C4-2B (cell line): ENCODE measurements around the gene MDFI.

ENCODE experiments used
- H3K27ac ChIP-seq: fragments of 450-650 bp; 2 replicates; pipeline ENCODE4 v1.5.1; 2017
- ZFX ChIP-seq: fragments of 450-650 bp; IDR thresholded peaks from 2 replicates; pipeline ENCODE4 v1.6.1; 2017
- TF ChIP-seq, protein P1 (sequence below): fragments of 450-650 bp; conservative IDR thresholded peaks from 2 replicates; pipeline ENCODE4 v1.5.1; 2017; ENCODE audit warnings: mild to moderate bottlenecking

MDFI gene

DNA sequence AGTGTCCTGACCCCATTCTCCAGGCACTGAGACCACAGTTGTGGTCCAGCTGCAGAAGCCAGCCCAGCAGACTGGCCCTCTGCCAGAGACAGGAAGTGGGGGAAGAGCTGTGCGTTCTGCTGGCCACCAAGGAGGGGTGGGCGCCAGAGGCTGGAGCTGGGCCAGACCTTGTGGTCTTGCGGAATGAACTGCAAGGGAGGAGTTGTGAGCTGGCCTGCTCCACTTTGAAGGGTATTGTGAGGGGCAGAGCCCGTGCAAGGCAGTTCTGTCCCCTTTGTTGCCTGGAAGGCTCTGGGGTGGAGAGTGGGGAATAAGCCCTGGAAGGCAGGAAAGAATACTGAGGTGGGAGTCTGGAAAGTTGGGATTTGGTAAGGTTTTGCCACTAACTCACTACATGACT, 3.6 kb upstream of the MDFI start:
- no peak for TF ChIP-seq ZFX
- TF ChIP-seq, protein P1, sequence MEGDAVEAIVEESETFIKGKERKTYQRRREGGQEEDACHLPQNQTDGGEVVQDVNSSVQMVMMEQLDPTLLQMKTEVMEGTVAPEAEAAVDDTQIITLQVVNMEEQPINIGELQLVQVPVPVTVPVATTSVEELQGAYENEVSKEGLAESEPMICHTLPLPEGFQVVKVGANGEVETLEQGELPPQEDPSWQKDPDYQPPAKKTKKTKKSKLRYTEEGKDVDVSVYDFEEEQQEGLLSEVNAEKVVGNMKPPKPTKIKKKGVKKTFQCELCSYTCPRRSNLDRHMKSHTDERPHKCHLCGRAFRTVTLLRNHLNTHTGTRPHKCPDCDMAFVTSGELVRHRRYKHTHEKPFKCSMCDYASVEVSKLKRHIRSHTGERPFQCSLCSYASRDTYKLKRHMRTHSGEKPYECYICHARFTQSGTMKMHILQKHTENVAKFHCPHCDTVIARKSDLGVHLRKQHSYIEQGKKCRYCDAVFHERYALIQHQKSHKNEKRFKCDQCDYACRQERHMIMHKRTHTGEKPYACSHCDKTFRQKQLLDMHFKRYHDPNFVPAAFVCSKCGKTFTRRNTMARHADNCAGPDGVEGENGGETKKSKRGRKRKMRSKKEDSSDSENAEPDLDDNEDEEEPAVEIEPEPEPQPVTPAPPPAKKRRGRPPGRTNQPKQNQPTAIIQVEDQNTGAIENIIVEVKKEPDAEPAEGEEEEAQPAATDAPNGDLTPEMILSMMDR: no peak
- H3K27ac ChIP-seq: no peak overlapping the region

DNA sequence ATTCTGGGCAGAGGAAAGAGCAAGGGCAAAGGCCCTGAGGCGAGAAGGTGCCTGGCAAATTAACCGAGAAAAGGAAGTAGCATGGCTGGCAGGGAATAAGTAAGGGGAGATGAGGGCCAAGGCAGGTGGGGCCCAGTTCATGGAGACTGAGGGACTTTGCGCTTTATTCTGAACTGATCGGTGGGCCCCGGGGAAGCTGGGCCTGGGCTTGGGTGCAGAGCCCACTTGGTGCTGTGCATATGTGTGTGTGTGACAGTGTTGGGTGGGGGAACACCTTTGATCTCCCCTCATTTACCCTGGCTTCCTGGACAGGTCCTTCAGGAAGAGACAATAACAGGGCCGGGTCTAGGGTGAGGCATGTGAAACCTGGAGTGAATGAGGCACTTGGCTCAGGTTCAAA, 2.9 kb upstream of the MDFI start:
- no peak for TF ChIP-seq ZFX
- TF ChIP-seq, protein P1: no peak
- no peak overlapping the region for H3K27ac ChIP-seq

DNA sequence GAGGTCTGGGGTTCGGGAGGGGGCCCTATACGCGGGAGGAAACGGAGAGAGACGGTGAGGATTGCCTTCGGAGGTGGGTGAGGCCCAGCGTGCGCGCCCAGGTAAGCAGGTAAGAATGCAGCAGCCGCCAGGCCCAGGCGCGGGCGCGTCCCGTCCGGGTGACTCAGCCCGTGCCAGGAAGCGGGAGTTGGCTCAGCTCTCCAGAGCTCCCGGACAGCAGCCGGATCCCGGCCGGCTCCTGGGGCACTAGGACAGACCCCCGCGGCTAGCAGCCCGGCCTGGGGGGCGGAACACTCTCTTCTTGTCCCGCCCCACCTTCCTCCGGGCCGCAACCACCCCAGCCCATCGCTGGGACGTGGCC, 1.5 kb upstream of the MDFI start:
- TF ChIP-seq ZFX: no peak
- TF ChIP-seq, protein P1: no peak

DNA sequence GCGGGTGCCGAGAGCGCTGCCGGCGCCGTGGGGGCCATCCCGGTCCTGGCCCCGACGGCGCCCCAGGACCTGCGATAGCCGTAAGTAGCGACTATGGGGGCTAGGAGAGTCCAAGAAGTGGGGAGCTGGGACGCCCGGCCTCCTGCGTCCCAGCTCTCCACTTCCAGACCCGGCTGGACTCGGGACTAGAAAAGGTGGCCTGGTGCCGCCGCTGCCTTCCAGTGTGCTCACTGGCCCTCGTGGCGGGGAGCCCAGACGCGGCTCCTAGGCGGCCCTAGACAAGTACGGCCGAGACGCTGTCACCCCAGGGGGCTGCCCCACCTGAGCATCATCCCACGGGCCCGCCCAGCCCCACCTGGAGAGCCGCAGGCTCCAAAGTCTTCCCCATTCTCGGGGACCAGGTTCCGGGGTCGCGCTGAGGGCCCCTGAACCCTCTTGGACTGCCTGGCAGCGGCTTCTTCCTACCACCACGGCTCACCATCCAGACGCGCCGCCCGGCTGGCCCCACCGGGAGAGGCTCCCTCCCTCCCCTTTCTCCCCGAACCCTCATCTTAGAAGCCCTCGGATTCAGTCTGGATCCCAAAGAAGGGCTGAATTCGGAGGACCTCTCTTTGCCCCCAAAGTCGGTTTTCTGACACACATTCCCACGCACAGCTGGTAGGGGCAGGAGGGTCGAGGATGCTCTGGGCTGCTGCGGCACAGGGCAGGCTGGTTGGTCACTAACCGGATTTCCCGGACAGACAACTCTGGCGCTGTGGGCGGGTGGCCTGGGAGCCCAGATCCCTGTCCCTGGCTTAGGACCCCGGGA, 870 bp upstream of the MDFI start:
- H3K27ac ChIP-seq: no peak overlapping the region
- TF ChIP-seq, protein P1: no peak
- TF ChIP-seq ZFX: no peak

More for the DNA sequence above, 1.5 kb upstream of the MDFI start:
- no peak overlapping the region for H3K27ac ChIP-seq

DNA sequence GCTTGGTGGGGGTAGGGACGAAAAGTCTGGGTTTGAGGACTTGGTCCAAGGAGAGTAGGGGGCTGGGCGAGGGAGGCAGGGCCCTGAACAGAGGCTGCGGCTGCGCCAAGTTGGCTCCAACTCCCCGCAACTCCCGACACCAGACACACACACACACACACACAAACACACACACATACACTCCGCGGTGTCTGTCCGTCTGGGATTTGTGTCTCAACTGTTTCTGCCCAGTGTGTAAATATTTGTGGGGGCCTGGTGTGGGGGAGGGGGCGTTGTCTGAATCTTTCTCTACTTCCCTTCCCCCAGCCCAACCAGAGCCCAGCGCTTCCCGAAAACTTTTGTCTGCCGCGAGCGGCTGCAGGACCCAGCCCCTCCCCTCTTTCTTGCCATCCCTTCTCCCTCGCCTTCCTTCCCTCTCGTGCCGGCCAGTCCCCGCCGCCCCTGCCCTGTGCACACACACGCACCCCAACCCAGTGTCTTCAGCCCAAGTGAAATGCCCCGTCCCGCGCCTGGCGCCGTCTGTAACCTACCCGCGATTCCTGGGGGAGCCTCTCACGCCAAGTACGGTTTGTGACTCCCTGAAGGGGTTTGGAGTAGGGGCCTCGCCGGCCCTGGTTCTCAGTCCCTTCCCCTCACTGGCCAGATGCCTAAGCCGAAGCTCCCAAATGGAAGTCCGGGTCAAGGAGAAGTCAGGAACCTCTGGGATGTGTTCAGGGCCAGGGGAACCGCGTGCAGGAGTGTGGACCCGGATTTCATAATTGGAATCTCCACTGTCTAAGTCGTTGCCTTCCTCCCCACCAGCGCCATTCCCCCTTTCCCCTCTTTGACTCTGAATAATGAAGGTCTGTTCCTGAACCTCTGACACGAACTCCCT, 904 bp downstream of the MDFI start:
- H3K27ac ChIP-seq: no peak overlapping the region
- TF ChIP-seq ZFX: no peak
- TF ChIP-seq, protein P1: no peak

DNA sequence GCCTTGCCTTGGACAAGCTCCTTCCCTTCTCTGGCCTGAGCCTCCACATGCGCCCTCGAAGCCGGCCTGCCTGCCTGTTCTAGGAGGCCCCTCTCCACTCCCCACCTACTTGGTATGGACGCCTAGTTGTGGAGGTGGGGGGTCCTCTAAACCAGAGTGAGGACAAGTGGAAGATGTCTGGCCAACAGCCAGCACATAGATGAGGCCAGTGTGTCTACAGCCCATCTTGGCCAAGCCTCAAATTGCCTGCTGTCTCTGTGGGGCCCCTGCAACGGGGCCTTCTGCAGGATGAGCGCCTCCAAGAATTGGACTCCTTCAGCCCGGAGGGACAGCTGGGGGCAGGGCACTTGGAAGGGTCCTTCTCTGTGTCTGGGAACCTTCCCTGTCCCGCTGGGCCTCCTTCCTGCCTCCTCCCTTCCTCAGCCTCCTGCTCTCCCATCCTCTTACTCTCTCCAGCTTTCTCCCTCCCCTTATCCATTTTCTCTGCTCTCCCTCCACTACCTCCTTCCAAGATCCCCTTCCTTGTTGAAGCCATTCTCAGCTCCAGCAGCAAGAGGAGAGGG, 1.6 kb downstream of the MDFI start:
- no peak overlapping the region for H3K27ac ChIP-seq
- TF ChIP-seq ZFX: no peak
- TF ChIP-seq, protein P1: no peak

DNA sequence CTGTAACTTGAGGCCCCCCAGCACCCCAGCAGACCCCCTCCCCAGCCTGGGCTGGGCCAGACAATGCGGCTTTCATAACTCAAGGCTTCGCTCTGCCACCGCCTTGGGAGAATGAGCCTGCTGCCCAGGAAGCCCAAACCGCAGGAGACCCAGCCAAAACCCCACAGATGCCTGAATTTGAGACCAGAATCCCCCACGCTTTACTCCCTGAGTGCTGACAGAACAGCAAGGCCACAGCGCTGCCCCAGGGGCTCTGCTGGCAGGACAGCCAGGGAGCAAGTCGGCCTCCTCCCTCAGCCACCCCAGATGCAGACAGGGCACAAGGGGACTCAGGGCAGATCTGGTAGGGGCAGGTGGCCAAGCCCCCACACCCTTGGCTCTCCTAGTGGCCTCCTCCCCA, 2.2 kb downstream of the MDFI start:
- no peak for TF ChIP-seq ZFX
- TF ChIP-seq, protein P1: no peak
- no peak overlapping the region for H3K27ac ChIP-seq
